Adrenal gland (tissue), 12 donors: ENCODE data around the gene CACNB4. TPM values are rescaled to one million over a fixed set of nuclear protein-coding genes. Genes with fewer than 3 reads are reported as not detected.

Experiments
- DNase-seq, 7 donors: peaks; one replicate each; pipeline ENCODE4 v3.0.0-alpha.2; 2019 to 2020
- H3K27ac ChIP-seq, 5 donors: fragments of 200-600 bp; sonication (generic) in 4 of 5; 1 replicate in 3 of 5; 2 replicates in 2 of 5; pipeline versions ENCODE4 v1.5.1 to v1.8.0; 2016 to 2020; ENCODE audit warnings: mild to moderate bottlenecking in 1 of 5
- H3K27me3 ChIP-seq: fragments of 200-600 bp; 2 replicates; pipeline ENCODE4 v1.8.0; 2021
- H3K36me3 ChIP-seq, 2 donors: fragments of 200-600 bp; replicated peaks in 1 of 2; 1 replicate in 1 of 2; 2 replicates in 1 of 2; pipeline versions ENCODE4 v1.5.1 to v1.8.0; 2018 to 2022
- H3K4me1 ChIP-seq, 2 donors: fragments of 200-600 bp; replicated peaks in 1 of 2; 1 replicate in 1 of 2; 2 replicates in 1 of 2; pipeline versions ENCODE4 v1.5.1 to v1.8.0; 2018 to 2021
- H3K4me3 ChIP-seq, 4 donors: fragments of 200-600 bp; sonication (generic) in 3 of 4; one replicate each; pipeline ENCODE4 v1.5.1; 2016 to 2018
- H3K9me3 ChIP-seq, 3 donors: fragments of 200-600 bp; sonication (generic) in 1 of 3; replicated peaks in 1 of 3; 1 replicate in 2 of 3; 2 replicates in 1 of 3; pipeline versions ENCODE4 v1.5.1 to v1.8.0; 2016 to 2021
- POLR2A ChIP-seq, 2 donors: fragments of 450-650 bp; IDR thresholded peaks; one replicate each; pipeline ENCODE4 v1.6.1; 2017; ENCODE audit warnings: antibody characterized with exemption in 2 of 2, mild to moderate bottlenecking in 2 of 2, moderate library complexity in 1 of 2
- WGBS, 4 donors: extraction: QIAGEN DNeasy Blood & Tissue Kit in 2 of 4; methylation state at CpG; one replicate each; pipeline versions ENCODE4 v1.1.5 to v1.1.7; 2013 to 2017; 5-methylcytosine and 5-hydroxymethylcytosine counted together
- intact Hi-C, 2 donors: fragments of 100-400 bp; cut with DNase I; formaldehyde crosslinking; loops; one replicate each; pipeline versions ENCODE4 v1.14.1 to v1.15.0; 2022 to 2023
- polyA plus RNA-seq, 3 donors: library from polyadenylated mRNA; stranded (reverse); fragments of 200-250 nt in 2 of 3; fragments of 350-450 nt in 1 of 3; fragmentation: Illumina TruSeq in 1 of 3; extraction: RNeasy Lipid Tissue Mini Kit (QIAGEN cat#74804) in 1 of 3; gene quantifications; one replicate each; pipeline ENCODE4 v1.2.3, GENCODE V29; 2013 to 2014
- total RNA-seq, 9 donors: library from RNA; depleted of rRNA in 4 of 9; stranded (reverse); fragments of >200 nt in 4 of 9; fragments of 120-200 nt in 1 of 9; fragmentation: NEBNext Ultra II Directional in 1 of 9; extraction: Animal tissue kit (Norgen Biotek cat#: 25700) in 1 of 9; gene quantifications; one replicate each; pipeline versions ENCODE4 v1.1.0 to v1.2.4, GENCODE V29; 2013 to 2023
- TF ChIP-seq, protein P1 (sequence below), 6 experiments: fragments of 450-650 bp in 4 of 6; fragments of 200-600 bp in 2 of 6; sonication (generic) in 1 of 6; IDR thresholded peaks; 1 replicate in 5 of 6; 2 replicates in 1 of 6; pipeline versions ENCODE4 v1.5.1 to v1.8.0; 2016 to 2021; ENCODE audit warnings: antibody characterized with exemption in 6 of 6, mild to moderate bottlenecking in 2 of 6, moderate library complexity in 1 of 6
- donor health status: healthy with polysubstance abuse.
- donor health status: Bipolar disorder and iron deficiency.
- donor health status: DM: yes; HTN: yes; CAD: no.
- donor health status: DM: no; HTN: no; CAD: no.
- donor health status: DM: no; HTN: no; CAD: no.
- donor health status: DM: yes; HTN: yes; CAD: no.

CACNB4 gene
- total and polyA plus RNA-seq, 12 donors, result 0.60 to 8.5 (median 1.9) TPM

DNA sequence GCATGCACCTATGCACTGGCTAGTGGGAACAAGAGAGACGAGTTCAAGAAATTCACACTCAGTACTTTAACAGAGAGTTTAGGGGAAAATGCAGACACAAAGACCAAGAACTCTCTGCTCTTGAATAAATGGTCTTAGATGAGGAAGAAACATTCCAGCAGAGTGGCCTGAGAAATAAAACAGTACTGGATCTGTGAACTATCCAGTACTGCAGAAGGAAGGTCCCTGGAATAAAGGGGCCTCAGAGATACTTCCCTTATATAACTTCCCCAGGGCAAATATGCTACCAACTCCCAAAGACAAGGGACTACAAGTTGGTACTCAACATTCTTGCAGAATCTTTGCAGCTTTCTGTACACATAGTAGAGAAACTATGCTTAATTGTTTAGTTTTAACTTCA, 199.7 kb downstream of the CACNB4 start:
- H3K9me3 ChIP-seq, result no peaks in the 10 kb centered on the region
- H3K4me3 ChIP-seq, result no peak overlapping the region
- no peak overlapping the region for H3K27ac ChIP-seq
- no peaks in the 10 kb centered on the region for H3K27me3 ChIP-seq
- peaks cover 0 to 9% of the 10 kb centered on the region in 2 donors for H3K4me1 ChIP-seq
- H3K36me3 ChIP-seq, result no peaks in the 10 kb centered on the region
- intact Hi-C loops, result no loop called here
- no peak for TF ChIP-seq POLR2A (IDR thresholded peaks at IDR 0.05)
- TF ChIP-seq, protein P1, sequence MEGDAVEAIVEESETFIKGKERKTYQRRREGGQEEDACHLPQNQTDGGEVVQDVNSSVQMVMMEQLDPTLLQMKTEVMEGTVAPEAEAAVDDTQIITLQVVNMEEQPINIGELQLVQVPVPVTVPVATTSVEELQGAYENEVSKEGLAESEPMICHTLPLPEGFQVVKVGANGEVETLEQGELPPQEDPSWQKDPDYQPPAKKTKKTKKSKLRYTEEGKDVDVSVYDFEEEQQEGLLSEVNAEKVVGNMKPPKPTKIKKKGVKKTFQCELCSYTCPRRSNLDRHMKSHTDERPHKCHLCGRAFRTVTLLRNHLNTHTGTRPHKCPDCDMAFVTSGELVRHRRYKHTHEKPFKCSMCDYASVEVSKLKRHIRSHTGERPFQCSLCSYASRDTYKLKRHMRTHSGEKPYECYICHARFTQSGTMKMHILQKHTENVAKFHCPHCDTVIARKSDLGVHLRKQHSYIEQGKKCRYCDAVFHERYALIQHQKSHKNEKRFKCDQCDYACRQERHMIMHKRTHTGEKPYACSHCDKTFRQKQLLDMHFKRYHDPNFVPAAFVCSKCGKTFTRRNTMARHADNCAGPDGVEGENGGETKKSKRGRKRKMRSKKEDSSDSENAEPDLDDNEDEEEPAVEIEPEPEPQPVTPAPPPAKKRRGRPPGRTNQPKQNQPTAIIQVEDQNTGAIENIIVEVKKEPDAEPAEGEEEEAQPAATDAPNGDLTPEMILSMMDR (IDR thresholded peaks at IDR 0.05), result no peak
- WGBS, 4 donors, result 79 to 88% (median 83%) methylated on average over 1 of the region's 1 CpG
- no peak for DNase-seq

DNA sequence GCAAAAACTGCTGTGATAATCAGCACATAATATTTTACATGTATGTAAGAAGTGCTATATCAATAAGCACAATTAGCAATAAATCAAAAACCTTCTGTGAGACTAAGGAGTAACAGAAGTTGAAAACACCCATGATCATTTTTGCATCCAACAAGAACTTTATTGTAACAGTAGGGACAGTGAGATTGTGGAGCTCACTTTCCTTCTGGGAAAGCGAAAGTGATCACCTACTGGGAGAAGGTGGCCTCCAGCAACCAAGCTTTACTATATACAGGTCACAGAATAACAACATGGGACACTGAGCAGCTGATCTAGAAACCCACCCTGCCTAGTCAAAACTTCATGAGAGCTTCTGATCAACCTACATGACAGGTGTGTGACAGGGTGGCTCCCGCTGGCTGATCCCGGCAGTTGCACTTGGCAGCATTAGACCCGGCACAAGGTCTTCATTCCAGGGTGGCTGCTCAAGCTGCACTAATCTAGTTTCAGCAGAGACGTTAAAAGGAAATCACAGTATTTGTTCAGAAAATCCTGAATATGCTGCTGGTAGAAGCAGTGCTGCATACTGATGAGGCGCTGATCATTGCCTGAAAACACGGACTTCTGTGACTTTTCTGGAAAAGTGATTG, 207.2 kb downstream of the CACNB4 start:
- DNase-seq, result peak; percentile 13 to 58 (median 34)
- H3K27me3 ChIP-seq, result no peaks in the 10 kb centered on the region
- no peaks in the 10 kb centered on the region for H3K36me3 ChIP-seq
- TF ChIP-seq POLR2A (IDR thresholded peaks at IDR 0.05), result no peak
- TF ChIP-seq, protein P1 (IDR thresholded peaks at IDR 0.05), result no peak
- 41 to 58% (median 53%) methylated on average over 4 to 7 of the region's 7 CpGs for WGBS, 4 donors
- no peaks in the 10 kb centered on the region for H3K9me3 ChIP-seq
- intact Hi-C loops, result no loop called here
- peak overlapping the region in 1 of 5 donors; percentile 42 for H3K27ac ChIP-seq
- H3K4me3 ChIP-seq, result peak overlapping the region in 2 of 4 donors; percentile 29 to 47
- peaks cover 0 to 10% of the 10 kb centered on the region in 2 donors for H3K4me1 ChIP-seq

DNA sequence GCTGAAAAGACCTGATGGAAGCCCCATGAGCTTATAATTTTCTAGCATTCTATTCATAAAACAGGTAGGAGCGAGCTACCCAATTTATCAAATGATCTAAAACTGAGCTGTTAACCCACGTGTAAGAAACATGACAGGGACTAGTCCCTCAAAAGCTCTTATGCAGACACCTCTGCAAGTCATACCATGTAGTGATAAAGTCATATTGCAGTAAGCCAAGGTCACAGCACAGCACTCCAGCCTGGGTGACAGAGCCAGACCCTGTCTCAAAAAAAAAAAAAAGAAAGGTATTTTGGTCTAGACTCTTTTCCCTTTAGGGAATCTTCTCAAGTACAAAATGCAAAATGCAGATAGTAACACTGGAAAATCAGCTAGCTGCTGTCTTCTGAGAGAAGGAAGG, 211.7 kb downstream of the CACNB4 start:
- Histone ChIP-seq H3K4me3 (no peak overlapping the region), H3K9me3 (no peaks in the 10 kb centered on the region), H3K4me1 (peaks cover 0 to 10% of the 10 kb centered on the region in 2 donors), H3K36me3 (no peaks in the 10 kb centered on the region), H3K27me3 (no peaks in the 10 kb centered on the region), H3K27ac (no peak overlapping the region)
- TF ChIP-seq, protein P1 (IDR thresholded peaks at IDR 0.05), result no peak
- TF ChIP-seq POLR2A (IDR thresholded peaks at IDR 0.05), result no peak
- intact Hi-C loops, result no loop called here
- WGBS, 4 donors, result 65 to 77% (median 71%) methylated on average over 2 of the region's 2 CpGs
- no peak for DNase-seq

DNA sequence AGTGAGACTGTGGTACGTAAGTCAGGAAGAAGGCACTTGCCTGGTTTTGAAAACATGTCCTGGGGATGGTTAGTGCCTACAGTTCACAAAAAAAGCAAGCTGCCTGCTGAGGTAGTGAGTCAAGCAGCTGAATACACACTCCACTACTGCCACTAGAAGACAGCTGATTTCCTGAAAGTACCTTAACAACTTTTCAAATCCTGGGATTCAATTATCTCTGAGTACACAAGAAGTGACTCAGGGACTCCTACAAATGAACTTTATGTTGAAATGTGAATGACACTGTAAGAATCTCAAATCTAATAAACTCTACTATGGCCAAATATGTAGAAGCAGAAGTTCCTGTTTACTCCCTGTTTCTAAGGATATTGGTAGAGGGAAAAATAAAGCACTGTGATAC, 212.6 kb downstream of the CACNB4 start:
- H3K4me3 ChIP-seq, result no peak overlapping the region
- DNase-seq, result no peak
- no peaks in the 10 kb centered on the region for H3K36me3 ChIP-seq
- H3K4me1 ChIP-seq, result peaks cover 0 to 5% of the 10 kb centered on the region in 2 donors
- no peaks in the 10 kb centered on the region for H3K27me3 ChIP-seq
- intact Hi-C loops, result no loop called here
- 90 to 100% (median 98%) methylated on average over 1 of the region's 1 CpG for WGBS, 4 donors
- no peaks in the 10 kb centered on the region for H3K9me3 ChIP-seq
- no peak overlapping the region for H3K27ac ChIP-seq
- no peak for TF ChIP-seq POLR2A (IDR thresholded peaks at IDR 0.05)
- TF ChIP-seq, protein P1 (IDR thresholded peaks at IDR 0.05), result no peak
